ENCODE measurements around the gene GRIFIN. TPM values are rescaled to one million over a fixed set of nuclear protein-coding genes. Genes with fewer than 3 reads are reported as not detected.

The GRIFIN gene
- total RNA-seq, 1 donor from 2014 or later, result not detected

- Mint-ChIP-seq H3K27ac (no peak overlapping the region), H3K27me3 (ENCODE audit: low read depth) (no peaks in the 10 kb centered on the region), H3K4me1 (peaks cover 14% of the 10 kb centered on the region), H3K36me3 (no peaks in the 10 kb centered on the region), H3K9me3 (no peaks in the 10 kb centered on the region), H3K4me3 (no peak overlapping the region)
- TF ChIP-seq, protein P1, sequence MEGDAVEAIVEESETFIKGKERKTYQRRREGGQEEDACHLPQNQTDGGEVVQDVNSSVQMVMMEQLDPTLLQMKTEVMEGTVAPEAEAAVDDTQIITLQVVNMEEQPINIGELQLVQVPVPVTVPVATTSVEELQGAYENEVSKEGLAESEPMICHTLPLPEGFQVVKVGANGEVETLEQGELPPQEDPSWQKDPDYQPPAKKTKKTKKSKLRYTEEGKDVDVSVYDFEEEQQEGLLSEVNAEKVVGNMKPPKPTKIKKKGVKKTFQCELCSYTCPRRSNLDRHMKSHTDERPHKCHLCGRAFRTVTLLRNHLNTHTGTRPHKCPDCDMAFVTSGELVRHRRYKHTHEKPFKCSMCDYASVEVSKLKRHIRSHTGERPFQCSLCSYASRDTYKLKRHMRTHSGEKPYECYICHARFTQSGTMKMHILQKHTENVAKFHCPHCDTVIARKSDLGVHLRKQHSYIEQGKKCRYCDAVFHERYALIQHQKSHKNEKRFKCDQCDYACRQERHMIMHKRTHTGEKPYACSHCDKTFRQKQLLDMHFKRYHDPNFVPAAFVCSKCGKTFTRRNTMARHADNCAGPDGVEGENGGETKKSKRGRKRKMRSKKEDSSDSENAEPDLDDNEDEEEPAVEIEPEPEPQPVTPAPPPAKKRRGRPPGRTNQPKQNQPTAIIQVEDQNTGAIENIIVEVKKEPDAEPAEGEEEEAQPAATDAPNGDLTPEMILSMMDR (IDR thresholded peaks at IDR 0.05; ENCODE audit: unreplicated experiment), result no peak
- DNase-seq (ENCODE audit: low spot score in 2 of 2, unreplicated experiment in 2 of 2), result no peak
These were observed 26.4 kb upstream of the GRIFIN start for GRCh38 chr7:2502647-2502966.

- TF ChIP-seq, protein P1 (IDR thresholded peaks at IDR 0.05; ENCODE audit: unreplicated experiment), result no peak
- Mint-ChIP-seq H3K9me3 (no peaks in the 10 kb centered on the region), H3K36me3 (no peaks in the 10 kb centered on the region), H3K27me3 (ENCODE audit: low read depth) (no peaks in the 10 kb centered on the region), H3K27ac (no peak overlapping the region), H3K4me1 (peaks cover 19% of the 10 kb centered on the region), H3K4me3 (no peak overlapping the region)
- no peak for DNase-seq (ENCODE audit: low spot score in 2 of 2, unreplicated experiment in 2 of 2)
These were observed 25.9 kb upstream of the GRIFIN start for GRCh38 chr7:2501947-2502646.

DNA sequence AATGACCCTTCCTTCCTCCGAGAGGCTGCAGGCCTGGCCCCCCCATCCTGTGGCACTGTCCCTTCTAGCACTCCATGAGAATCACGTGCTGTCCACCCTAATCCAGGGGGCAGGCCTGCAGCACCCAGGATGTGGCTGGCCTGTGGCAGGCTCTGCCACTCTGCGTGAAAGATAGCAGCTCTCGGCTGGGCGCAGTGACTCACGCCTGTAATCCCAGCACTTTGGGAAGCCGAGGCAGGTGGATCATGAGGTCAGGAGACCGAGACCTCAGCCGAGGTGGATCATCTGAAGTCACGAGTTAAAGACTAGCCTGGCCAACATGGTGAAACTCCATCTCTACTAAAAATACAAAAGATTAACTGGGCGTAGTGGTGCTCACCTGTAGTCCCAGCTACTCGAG, 24.5 kb upstream of the GRIFIN start:
- no peak overlapping the region for H3K4me3 Mint-ChIP-seq
- no peaks in the 10 kb centered on the region for H3K9me3 Mint-ChIP-seq
- TF ChIP-seq, protein P1 (IDR thresholded peaks at IDR 0.05; ENCODE audit: unreplicated experiment), result no peak
- H3K36me3 Mint-ChIP-seq, result no peaks in the 10 kb centered on the region
- H3K27ac Mint-ChIP-seq, result peak overlapping the region; percentile 1
- H3K27me3 Mint-ChIP-seq (ENCODE audit: low read depth), result no peaks in the 10 kb centered on the region
- H3K4me1 Mint-ChIP-seq, result peaks cover 23% of the 10 kb centered on the region
- DNase-seq (ENCODE audit: low spot score in 2 of 2, unreplicated experiment in 2 of 2), result no peak

GRCh38 chr7:2499719-2500430, 23.7 kb upstream of the GRIFIN start:
- Mint-ChIP-seq H3K4me1 (peaks cover 23% of the 10 kb centered on the region), H3K27ac (no peak overlapping the region), H3K36me3 (no peaks in the 10 kb centered on the region), H3K4me3 (no peak overlapping the region), H3K9me3 (no peaks in the 10 kb centered on the region), H3K27me3 (ENCODE audit: low read depth) (no peaks in the 10 kb centered on the region)
- TF ChIP-seq, protein P1 (IDR thresholded peaks at IDR 0.05; ENCODE audit: unreplicated experiment), result no peak
- DNase-seq (ENCODE audit: low spot score in 2 of 2, unreplicated experiment in 2 of 2), result no peak

GRCh38 chr7:2499181-2499580, 23.0 kb upstream of the GRIFIN start:
- Mint-ChIP-seq H3K9me3 (no peaks in the 10 kb centered on the region), H3K4me1 (peaks cover 27% of the 10 kb centered on the region), H3K4me3 (no peak overlapping the region), H3K27me3 (ENCODE audit: low read depth) (peaks cover 2% of the 10 kb centered on the region), H3K36me3 (no peaks in the 10 kb centered on the region), H3K27ac (no peak overlapping the region)
- no peak for DNase-seq (ENCODE audit: low spot score in 2 of 2, unreplicated experiment in 2 of 2)
- TF ChIP-seq, protein P1 (IDR thresholded peaks at IDR 0.05; ENCODE audit: unreplicated experiment), result no peak
